Measurements from ENCODE around the gene HSPB8.

DNA sequence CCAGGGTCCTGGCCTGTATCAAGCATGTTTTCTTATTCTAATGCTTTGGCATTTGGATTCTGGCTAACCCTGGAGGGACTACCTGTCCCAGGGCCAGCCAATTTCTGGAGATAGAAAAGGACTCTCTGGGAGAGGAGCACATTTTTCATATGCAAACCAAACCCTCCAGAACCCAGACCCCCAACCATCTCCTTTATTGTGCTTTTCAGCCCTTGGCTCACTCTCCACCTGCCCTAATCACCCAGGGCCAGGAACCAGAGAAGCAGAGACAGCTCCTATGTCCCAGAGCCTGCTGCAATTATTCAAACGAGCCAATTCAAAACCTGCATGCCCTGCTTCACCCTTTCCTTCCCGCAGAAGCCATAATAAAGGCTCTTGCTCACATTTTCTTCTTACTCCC, 23.8 kb downstream of the HSPB8 start:
- no peak for TF ChIP-seq EZH2phosphoT487 (IDR thresholded peaks at IDR 0.05; ENCODE audit: insufficient read depth, low read depth)
- TF ChIP-seq EZH2 (IDR thresholded peaks at IDR 0.05; ENCODE audit: insufficient read depth, poor library complexity, severe bottlenecking): no peak
